Erythroblast (primary cell): ENCODE measurements around the gene SGSH.

Source experiments
- GATA1 ChIP-seq: IDR thresholded peaks from 2 replicates; pipeline ENCODE4 v1.6.1; 2011; ENCODE audit warnings: low read depth, mild to moderate bottlenecking, control low read depth, low read length, moderate library complexity
- POLR2A ChIP-seq: IDR thresholded peaks from 2 replicates; pipeline ENCODE4 v1.6.1; 2011; ENCODE audit warnings: mild to moderate bottlenecking, low read length

DNA sequence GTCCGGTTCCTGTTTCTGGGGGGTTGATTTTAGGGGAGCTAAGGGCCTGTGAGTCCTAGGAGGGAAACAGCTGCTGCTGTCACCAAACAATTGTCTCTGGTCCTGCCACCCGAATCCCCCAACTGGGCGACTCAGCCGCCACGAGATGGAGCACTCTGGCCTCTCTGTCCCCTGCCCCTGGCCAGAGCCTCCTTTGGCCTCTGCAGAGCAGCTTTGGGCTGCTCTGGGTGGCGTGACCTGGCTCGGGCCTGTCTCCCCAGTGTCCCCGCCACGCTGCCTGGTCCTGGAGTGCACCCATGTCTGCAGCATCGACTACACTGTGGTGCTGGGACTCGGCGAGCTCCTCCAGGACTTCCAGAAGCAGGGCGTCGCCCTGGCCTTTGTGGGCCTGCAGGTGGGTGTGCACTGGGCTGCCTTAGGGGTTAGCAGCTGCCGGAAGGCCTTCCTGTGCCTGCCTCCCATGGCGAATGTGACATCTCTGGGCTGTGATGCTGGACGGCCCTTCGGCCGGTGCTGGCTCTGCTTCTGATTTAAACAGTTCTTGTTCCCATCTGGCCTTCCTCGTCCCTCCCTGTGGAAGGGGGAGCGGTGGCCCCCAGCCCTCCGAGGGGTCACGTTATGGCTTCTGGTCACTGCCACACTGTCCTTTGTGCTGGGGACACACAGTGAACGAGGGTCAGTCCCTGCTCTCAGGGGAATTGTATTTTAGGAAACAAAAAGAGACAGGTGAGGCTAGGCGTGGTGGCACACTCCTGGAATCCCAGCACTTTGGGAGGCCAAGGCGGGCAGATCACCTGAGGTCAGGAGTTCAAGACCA, 29.0 kb upstream of the SGSH start:
- TF ChIP-seq POLR2A (no peak), GATA1 (no peak)
